Neural crest cell (in vitro differentiated cells): Measurements from ENCODE around the gene VGLL4. TPM values are rescaled to one million over a fixed set of nuclear protein-coding genes. Genes with fewer than 3 reads are reported as not detected.

Experiments used
- DNase-seq: peaks from one replicate; pipeline ENCODE4 v3.0.0; 2021; ENCODE audit warnings: low read depth, mixed read lengths, low spot score
- H3K27ac Mint-ChIP-seq: one replicate; pipeline ENCODE4 v1.8.0; 2021; ENCODE audit warnings: mild to moderate bottlenecking, mixed read lengths; ENCODE audit not compliant: unreplicated experiment
- H3K27me3 Mint-ChIP-seq: 2 replicates; pipeline ENCODE4 v1.8.0; 2021; ENCODE audit warnings: low read depth, mild to moderate bottlenecking, mixed read lengths
- H3K36me3 Mint-ChIP-seq: 2 replicates; pipeline ENCODE4 v1.8.0; 2021; ENCODE audit warnings: low read depth, mild to moderate bottlenecking, mixed read lengths
- H3K4me1 Mint-ChIP-seq: 2 replicates; pipeline ENCODE4 v1.8.0; 2021; ENCODE audit warnings: mixed read lengths
- H3K4me3 Mint-ChIP-seq: one replicate; pipeline ENCODE4 v1.8.0; 2021; ENCODE audit warnings: mild to moderate bottlenecking, mixed read lengths
- H3K9me3 Mint-ChIP-seq: 2 replicates; pipeline ENCODE4 v1.8.0; 2021; ENCODE audit warnings: mixed read lengths
- total RNA-seq: library from RNA; stranded (reverse); gene quantifications from 2 replicates; pipeline ENCODE4 v1.2.1, GENCODE V29; 2021
- TF ChIP-seq, protein P1 (sequence below): fragments of 200-600 bp; sonication (generic); conservative IDR thresholded peaks from 2 replicates; pipeline ENCODE4 v1.5.0; 2021; ENCODE audit warnings: antibody characterized with exemption, mild to moderate bottlenecking

Gene VGLL4
- total RNA-seq, 1 donor from 2014 or later = 82.8 TPM

DNA sequence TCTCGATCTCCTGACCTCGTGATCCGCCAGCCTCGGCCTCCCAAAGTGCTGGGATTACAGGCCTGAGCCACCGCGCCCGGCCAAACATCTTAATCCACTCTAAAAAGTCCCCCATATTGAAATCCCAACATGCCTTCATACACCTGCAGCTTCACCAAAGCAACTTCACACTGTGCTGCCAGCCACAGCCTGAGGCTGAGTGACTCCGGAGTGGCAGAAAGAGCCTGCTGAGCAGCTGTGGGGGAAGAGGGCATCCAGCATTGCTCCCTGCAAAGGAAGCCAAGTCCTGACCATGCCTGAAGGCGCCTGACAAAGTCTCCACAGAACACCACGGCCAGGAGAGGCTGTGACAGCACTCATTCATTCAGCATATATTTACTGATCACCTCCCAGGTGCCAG, 21.6 kb upstream of the VGLL4 start:
- Mint-ChIP-seq H3K36me3 (no peaks in the 10 kb centered on the region), H3K4me1 (peaks cover 4% of the 10 kb centered on the region), H3K27ac (peak overlapping the region; percentile 85), H3K4me3 (no peak overlapping the region), H3K27me3 (no peaks in the 10 kb centered on the region), H3K9me3 (no peaks in the 10 kb centered on the region)
- TF ChIP-seq, protein P1, sequence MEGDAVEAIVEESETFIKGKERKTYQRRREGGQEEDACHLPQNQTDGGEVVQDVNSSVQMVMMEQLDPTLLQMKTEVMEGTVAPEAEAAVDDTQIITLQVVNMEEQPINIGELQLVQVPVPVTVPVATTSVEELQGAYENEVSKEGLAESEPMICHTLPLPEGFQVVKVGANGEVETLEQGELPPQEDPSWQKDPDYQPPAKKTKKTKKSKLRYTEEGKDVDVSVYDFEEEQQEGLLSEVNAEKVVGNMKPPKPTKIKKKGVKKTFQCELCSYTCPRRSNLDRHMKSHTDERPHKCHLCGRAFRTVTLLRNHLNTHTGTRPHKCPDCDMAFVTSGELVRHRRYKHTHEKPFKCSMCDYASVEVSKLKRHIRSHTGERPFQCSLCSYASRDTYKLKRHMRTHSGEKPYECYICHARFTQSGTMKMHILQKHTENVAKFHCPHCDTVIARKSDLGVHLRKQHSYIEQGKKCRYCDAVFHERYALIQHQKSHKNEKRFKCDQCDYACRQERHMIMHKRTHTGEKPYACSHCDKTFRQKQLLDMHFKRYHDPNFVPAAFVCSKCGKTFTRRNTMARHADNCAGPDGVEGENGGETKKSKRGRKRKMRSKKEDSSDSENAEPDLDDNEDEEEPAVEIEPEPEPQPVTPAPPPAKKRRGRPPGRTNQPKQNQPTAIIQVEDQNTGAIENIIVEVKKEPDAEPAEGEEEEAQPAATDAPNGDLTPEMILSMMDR = no peak
- no peak for DNase-seq

DNA sequence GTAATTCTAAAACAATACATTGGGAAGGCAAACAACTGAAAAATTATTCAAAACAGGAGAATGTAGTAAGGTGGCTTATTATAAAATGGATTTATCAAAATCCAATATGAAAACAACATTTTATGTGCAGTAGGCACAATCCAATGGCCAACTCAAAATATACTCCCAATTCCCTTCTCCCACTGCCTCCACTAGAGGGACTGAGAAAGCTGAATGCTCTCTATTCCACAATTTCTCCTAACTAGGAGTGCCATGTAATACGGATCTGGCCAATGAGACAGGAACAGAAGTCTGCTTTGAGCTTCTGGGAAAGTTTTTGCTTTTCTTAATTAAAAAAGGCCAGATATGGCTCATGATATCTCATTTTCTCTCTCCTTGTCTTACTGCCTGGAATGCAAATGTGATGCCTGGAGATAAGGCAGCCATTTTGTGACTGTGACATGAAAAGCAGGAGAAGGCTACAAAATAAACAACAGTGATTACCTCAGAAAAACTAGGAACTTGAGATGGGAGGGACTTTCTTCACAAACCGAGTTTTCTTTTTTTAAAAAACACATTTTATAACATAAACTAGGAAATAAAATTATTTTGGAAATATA, 18.8 kb upstream of the VGLL4 start:
- no peaks in the 10 kb centered on the region for H3K36me3 Mint-ChIP-seq
- H3K27ac Mint-ChIP-seq = no peak overlapping the region
- DNase-seq = no peak
- no peak overlapping the region for H3K4me3 Mint-ChIP-seq
- no peaks in the 10 kb centered on the region for H3K9me3 Mint-ChIP-seq
- TF ChIP-seq, protein P1 = peak; percentile 57
- peaks cover 4% of the 10 kb centered on the region for H3K4me1 Mint-ChIP-seq
- no peaks in the 10 kb centered on the region for H3K27me3 Mint-ChIP-seq

DNA sequence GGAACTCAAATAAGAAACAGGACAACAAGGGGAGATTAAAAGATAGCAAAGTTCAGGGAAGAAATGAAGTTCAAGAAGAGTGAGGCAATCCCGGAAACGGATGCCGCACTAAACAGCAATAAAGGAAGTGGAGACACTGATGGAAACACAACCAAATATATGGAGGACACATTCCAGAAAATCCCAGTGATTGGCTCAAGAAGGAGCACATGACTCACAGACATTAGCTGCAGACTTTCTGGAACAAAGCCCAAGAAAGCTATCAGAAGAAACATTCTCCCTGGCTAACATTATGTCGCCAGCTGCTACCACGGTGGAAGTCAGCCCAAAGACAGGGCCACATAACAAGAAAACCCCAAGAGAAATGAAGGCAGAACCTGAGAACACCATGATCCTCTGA, 18.1 kb upstream of the VGLL4 start:
- Mint-ChIP-seq H3K36me3 (no peaks in the 10 kb centered on the region), H3K4me1 (peaks cover 4% of the 10 kb centered on the region), H3K27me3 (no peaks in the 10 kb centered on the region), H3K9me3 (no peaks in the 10 kb centered on the region), H3K4me3 (no peak overlapping the region), H3K27ac (no peak overlapping the region)
- DNase-seq = no peak
- TF ChIP-seq, protein P1 = no peak

DNA sequence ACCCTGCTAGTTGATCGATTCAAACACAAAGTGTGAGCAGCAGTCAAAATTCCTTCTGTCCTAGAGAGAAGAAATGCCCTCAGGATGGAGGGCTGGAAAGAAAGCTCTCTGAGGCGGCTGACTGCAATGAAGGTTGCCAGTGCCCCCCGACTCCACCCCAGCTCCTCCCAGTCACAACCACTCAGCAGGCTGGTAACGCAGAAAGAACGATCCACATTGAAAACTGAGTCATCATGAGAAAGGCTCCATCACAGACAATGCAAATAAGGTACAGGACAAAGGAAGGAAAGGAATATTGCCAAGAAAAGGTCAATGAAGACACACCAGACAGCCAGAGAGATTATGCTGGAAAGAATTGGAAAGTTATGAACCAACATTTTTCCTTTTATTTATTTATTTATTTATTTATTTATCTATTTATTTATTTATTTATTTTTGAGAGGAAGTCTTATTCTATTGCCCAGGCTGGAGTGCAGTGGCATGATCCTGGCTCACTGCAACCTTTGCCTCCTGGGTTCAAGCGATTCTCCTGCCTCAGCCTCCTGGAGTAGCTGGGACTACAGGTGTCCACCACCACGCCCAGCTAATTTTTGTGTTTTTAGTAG, 17.4 kb upstream of the VGLL4 start:
- TF ChIP-seq, protein P1 = no peak
- Mint-ChIP-seq H3K4me3 (no peak overlapping the region), H3K27ac (no peak overlapping the region), H3K27me3 (no peaks in the 10 kb centered on the region), H3K36me3 (no peaks in the 10 kb centered on the region), H3K9me3 (no peaks in the 10 kb centered on the region), H3K4me1 (peaks cover 4% of the 10 kb centered on the region)
- DNase-seq = no peak

DNA sequence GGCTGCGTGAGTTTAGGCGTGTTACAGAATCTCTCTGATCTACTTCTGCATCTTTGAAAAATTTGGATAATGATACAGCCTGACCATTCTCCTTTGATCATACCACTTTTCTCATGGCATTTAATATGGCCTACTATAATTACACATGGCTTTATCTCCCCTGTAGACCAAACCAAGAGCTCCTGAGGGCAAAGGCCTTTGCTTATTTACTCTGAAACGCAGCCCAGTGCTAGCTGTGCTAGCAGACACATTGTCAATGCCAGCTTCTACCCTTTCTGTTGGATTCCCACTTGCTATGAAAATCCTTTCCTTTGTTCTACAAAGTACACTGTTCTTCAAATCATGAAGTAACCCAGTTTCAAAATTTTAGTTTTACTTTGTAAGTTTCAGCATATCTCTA, 16.5 kb upstream of the VGLL4 start:
- H3K9me3 Mint-ChIP-seq = no peaks in the 10 kb centered on the region
- H3K4me3 Mint-ChIP-seq = no peak overlapping the region
- TF ChIP-seq, protein P1 = no peak
- H3K27me3 Mint-ChIP-seq = no peaks in the 10 kb centered on the region
- DNase-seq = no peak
- peaks cover 4% of the 10 kb centered on the region for H3K4me1 Mint-ChIP-seq
- peak overlapping the region; percentile 16 for H3K27ac Mint-ChIP-seq
- no peaks in the 10 kb centered on the region for H3K36me3 Mint-ChIP-seq
